K562 (cell line): ENCODE measurements around the gene PSMA5. TPM values are rescaled to one million over a fixed set of nuclear protein-coding genes. Genes with fewer than 3 reads are reported as not detected.
A peak's percentile ranks its signal among the peaks of the same experiment; 100 is the strongest.

Experiments
- BRF2 ChIP-seq: IDR thresholded peaks from 3 replicates; pipeline ENCODE4 v1.6.1; 2011; ENCODE audit warnings: borderline replicate concordance, mild to moderate bottlenecking; ENCODE audit not compliant: insufficient read length, insufficient read depth
- GATAD2A ChIP-seq: fragments of 450-650 bp; IDR thresholded peaks from 2 replicates; pipeline ENCODE4 v1.6.1; 2017
- KDM4B ChIP-seq, 2 experiments: fragments of 450-650 bp in 1 of 2; sonication (generic) in 1 of 2; IDR thresholded peaks; 2 replicates each; pipeline ENCODE4 v1.6.1; 2016 to 2017; ENCODE audit warnings: borderline replicate concordance in 2 of 2, antibody characterized with exemption in 1 of 2, low read depth in 1 of 2, mild to moderate bottlenecking in 1 of 2
- NRF1 ChIP-seq, 2 experiments: fragments of 450-650 bp; IDR thresholded peaks in 1 of 2; conservative IDR thresholded peaks in 1 of 2; 2 replicates each; pipeline ENCODE4 v1.6.1; 2014; ENCODE audit warnings: mild to moderate bottlenecking in 2 of 2
- POLR2H ChIP-seq: IDR thresholded peaks from 2 replicates; pipeline ENCODE4 v1.6.1; 2016; ENCODE audit warnings: missing genetic modification characterization, low read depth, mild to moderate bottlenecking, control low read depth, missing compliant biosample characterization, moderate library complexity
- RBM25 ChIP-seq: fragments of 200-400 bp; formaldehyde crosslinking; IDR thresholded peaks from 2 replicates; pipeline ENCODE4 v1.6.1; 2018; ENCODE audit warnings: low read length, low read depth, moderate library complexity; ENCODE audit not compliant: severe bottlenecking
- TCF7 ChIP-seq: sonication (generic); IDR thresholded peaks from 2 replicates; pipeline ENCODE4 v1.6.1; 2016; ENCODE audit warnings: antibody characterized with exemption, borderline replicate concordance
- TEAD4 ChIP-seq, 2 experiments: sonication (generic) in 1 of 2; formaldehyde crosslinking in 1 of 2; IDR thresholded peaks; 2 replicates each; pipeline versions ENCODE4 v1.6.1 to v1.8.0; 2012 to 2022; ENCODE audit warnings: borderline replicate concordance in 1 of 2, inconsistent platforms in 1 of 2, low read length in 1 of 2, mild to moderate bottlenecking in 1 of 2, missing genetic modification reagents in 1 of 2
- ZNF24 ChIP-seq: fragments of 450-650 bp; IDR thresholded peaks from 2 replicates; pipeline ENCODE4 v1.6.1; 2016
- ZNF511 ChIP-seq: sonication (generic); formaldehyde crosslinking; IDR thresholded peaks from 2 replicates; pipeline ENCODE4 v1.8.0; 2022; ENCODE audit warnings: mild to moderate bottlenecking, missing genetic modification reagents
- polyA plus RNA-seq, 8 experiments: library from polyadenylated mRNA; depleted of rRNA in 4 of 8; stranded (reverse) in 5 of 8; unstranded in 3 of 8; fragments of >200 nt; fragmentation: Nextera tagmentation in 2 of 8; fragmentation: Illumina TruSeq in 1 of 8; extraction: Ambion mirVana in 2 of 8; extraction: Trizol in 1 of 8; gene quantifications; 2 replicates each; pipeline versions ENCODE4 v1.2.1 to v1.2.3, GENCODE V29; 2011 to 2014; ENCODE audit warnings: inconsistent platforms in 1 of 8, missing spikeins in 1 of 8
- total RNA-seq, 7 experiments: library from RNA; depleted of rRNA in 6 of 7; stranded (reverse); fragments of >200 nt in 6 of 7; fragmentation: Illumina TruSeq in 2 of 7; extraction: Trizol in 2 of 7; gene quantifications; 2 replicates each; pipeline versions ENCODE4 v1.2.1 to v1.2.3, GENCODE V29; 2011 to 2021; ENCODE audit warnings: low replicate concordance in 1 of 7
- TF ChIP-seq, protein P1 (sequence below): sonication (generic); formaldehyde crosslinking; IDR thresholded peaks from 2 replicates; pipeline ENCODE4 v1.5.0; 2020; ENCODE audit warnings: missing genetic modification reagents
- TF ChIP-seq, protein P2 (sequence below): sonication (generic); IDR thresholded peaks from 2 replicates; pipeline ENCODE4 v1.6.1; 2016

The PSMA5 gene
- total and polyA plus RNA-seq, 9 of the 15 experiments (the other 6 are each of a cell fraction or from before 2014, with no cell fraction given) = 82.6 to 542 (median 287) TPM

- TF ChIP-seq BRF2 (no peak), ZNF511 (CRISPR knock-in tag) (no peak), GATAD2A (peak; percentile 16; the same call in 1 of the 2 replicates), TEAD4 (IDR thresholded peaks at IDR 0.05; ENCODE audit: low read length) (peak; percentile 45), TEAD4 (CRISPR knock-in tag; IDR thresholded peaks at IDR 0.05; ENCODE audit: borderline replicate concordance) (no peak), POLR2H (peak; percentile 69; the same call in 1 of the 2 replicates), KDM4B (IDR thresholded peaks at IDR 0.05; ENCODE audit: borderline replicate concordance in 2 of 2, low read depth in 1 of 2) (no peak), RBM25 (no peak), ZNF24 (peak; percentile 85), NRF1 (conservative IDR thresholded peaks at IDR 0.05 in 1 of 2, IDR thresholded peaks at IDR 0.05 in 1 of 2) (peak; percentile 36 to 49; a peak in 3 of 4 replicates), TCF7 (no peak)
- TF ChIP-seq, protein P1, sequence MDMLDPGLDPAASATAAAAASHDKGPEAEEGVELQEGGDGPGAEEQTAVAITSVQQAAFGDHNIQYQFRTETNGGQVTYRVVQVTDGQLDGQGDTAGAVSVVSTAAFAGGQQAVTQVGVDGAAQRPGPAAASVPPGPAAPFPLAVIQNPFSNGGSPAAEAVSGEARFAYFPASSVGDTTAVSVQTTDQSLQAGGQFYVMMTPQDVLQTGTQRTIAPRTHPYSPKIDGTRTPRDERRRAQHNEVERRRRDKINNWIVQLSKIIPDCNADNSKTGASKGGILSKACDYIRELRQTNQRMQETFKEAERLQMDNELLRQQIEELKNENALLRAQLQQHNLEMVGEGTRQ (CRISPR knock-in tag) = no peak
- TF ChIP-seq, protein P2, sequence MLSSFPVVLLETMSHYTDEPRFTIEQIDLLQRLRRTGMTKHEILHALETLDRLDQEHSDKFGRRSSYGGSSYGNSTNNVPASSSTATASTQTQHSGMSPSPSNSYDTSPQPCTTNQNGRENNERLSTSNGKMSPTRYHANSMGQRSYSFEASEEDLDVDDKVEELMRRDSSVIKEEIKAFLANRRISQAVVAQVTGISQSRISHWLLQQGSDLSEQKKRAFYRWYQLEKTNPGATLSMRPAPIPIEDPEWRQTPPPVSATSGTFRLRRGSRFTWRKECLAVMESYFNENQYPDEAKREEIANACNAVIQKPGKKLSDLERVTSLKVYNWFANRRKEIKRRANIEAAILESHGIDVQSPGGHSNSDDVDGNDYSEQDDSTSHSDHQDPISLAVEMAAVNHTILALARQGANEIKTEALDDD = peak; percentile 39; the same call in 1 of the 2 replicates
These were observed 33.2 kb downstream of the PSMA5 start (continued) for GRCh38 chr1:109392788-109393616.
